Measurements from ENCODE around the gene CDKAL1.

DNA sequence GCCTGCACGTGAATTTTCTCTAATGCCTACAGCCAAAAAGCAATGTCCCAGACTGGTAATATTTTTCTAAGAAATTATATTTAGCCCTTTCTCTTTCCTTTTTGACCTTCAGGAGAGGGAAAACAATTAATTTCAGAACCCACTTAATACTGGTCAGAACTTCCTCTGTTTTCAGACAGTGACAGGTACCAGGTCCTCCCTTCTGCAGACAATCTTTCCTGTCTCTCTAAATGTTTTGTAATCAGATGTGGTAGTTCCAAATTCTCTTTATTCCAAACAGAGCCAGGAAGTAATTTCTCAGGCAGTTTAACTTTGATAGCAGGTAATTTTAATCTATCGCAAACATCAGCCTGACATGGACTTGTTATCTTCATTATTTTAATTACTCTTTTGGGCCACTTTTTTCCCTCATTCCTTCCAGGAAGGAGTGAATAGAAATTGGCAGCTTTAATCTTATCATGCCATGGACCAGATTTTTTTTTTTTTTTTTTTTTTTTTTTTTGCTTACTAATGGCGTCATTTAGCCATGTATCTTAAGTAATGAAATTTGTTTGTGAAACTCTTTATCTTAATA, 710.7 kb downstream of the CDKAL1 start:
- TF ChIP-seq CTCF (IDR thresholded peaks at IDR 0.05; ENCODE audit: extremely low read depth in 1 of 2, insufficient read depth in 1 of 2, low read depth in 1 of 2, low read length in 2 of 2) = no peak
- TF ChIP-seq POLR2A (IDR thresholded peaks at IDR 0.05; ENCODE audit: low read depth, low read length) = no peak
